ENCODE data around the gene PRRT1.

The PRRT1 gene

GRCh38 chr6:32129297-32130088 is 22.2 kb downstream of the PRRT1 start:
- Mint-ChIP-seq H3K27ac (peak overlapping the region; percentile 91), H3K36me3 (peaks cover 46% of the 10 kb centered on the region), H3K4me1 (peaks cover 50% of the 10 kb centered on the region), H3K4me3 (peak overlapping the region; percentile 100), H3K9me3 (no peaks in the 10 kb centered on the region)
- no peak for ATAC-seq
- no peak for DNase-seq (ENCODE audit: low spot score in 2 of 2)

- Mint-ChIP-seq H3K4me1 (peaks cover 57% of the 10 kb centered on the region), H3K9me3 (no peaks in the 10 kb centered on the region), H3K36me3 (peaks cover 53% of the 10 kb centered on the region), H3K4me3 (peak overlapping the region; percentile 100), H3K27ac (peak overlapping the region; percentile 99)
- DNase-seq (ENCODE audit: low spot score in 2 of 2): no peak
- ATAC-seq: no peak
These were observed 22.9 kb downstream of the PRRT1 start for GRCh38 chr6:32128751-32129296.

GRCh38 chr6:32127717-32128592 is 23.8 kb downstream of the PRRT1 start, which contains the start of gene ATF6B:
TSS of gene ATF6B (minus strand) at chr6:32128246. CDS start at chr6:32128207, 39 bp downstream.
- Mint-ChIP-seq H3K27ac (peak within 1 kb of the TSS; percentile 99), H3K4me3 (peak within 1 kb of the TSS; percentile 100), H3K9me3 (no peaks in the 10 kb centered on the region), H3K4me1 (peaks cover 57% of the 10 kb centered on the region), H3K36me3 (peaks cover 61% of the 10 kb centered on the region)
- ATAC-seq (peak; percentile 93), DNase-seq (ENCODE audit: low spot score in 2 of 2) (peak; percentile 77 to 96)

GRCh38 chr6:32127409-32127716 is 24.4 kb downstream of the PRRT1 start:
- no peak for DNase-seq (ENCODE audit: low spot score in 2 of 2)
- Mint-ChIP-seq H3K36me3 (peaks cover 67% of the 10 kb centered on the region), H3K4me1 (peaks cover 57% of the 10 kb centered on the region), H3K4me3 (peak overlapping the region; percentile 100), H3K27ac (peak overlapping the region; percentile 99), H3K9me3 (no peaks in the 10 kb centered on the region)
- ATAC-seq: no peak

GRCh38 chr6:32126880-32127279 is 24.9 kb downstream of the PRRT1 start:
- no peak for DNase-seq (ENCODE audit: low spot score in 2 of 2)
- Mint-ChIP-seq H3K36me3 (peaks cover 72% of the 10 kb centered on the region), H3K27ac (peak overlapping the region; percentile 99), H3K4me3 (peak overlapping the region; percentile 100), H3K4me1 (peaks cover 57% of the 10 kb centered on the region), H3K9me3 (no peaks in the 10 kb centered on the region)
- no peak for ATAC-seq

GRCh38 chr6:32123681-32124080 is 28.1 kb downstream of the PRRT1 start:
- H3K9me3 Mint-ChIP-seq: no peaks in the 10 kb centered on the region
- H3K27ac Mint-ChIP-seq: no peak overlapping the region
- DNase-seq (ENCODE audit: low spot score in 2 of 2) (no peak), ATAC-seq (no peak)
- H3K4me1 Mint-ChIP-seq: peaks cover 45% of the 10 kb centered on the region
- no peak overlapping the region for H3K4me3 Mint-ChIP-seq
- H3K36me3 Mint-ChIP-seq: peaks cover 98% of the 10 kb centered on the region

GRCh38 chr6:32120573-32121059 is 31.1 kb downstream of the PRRT1 start:
- no peak for DNase-seq (ENCODE audit: low spot score in 2 of 2)
- no peak overlapping the region for H3K4me3 Mint-ChIP-seq
- ATAC-seq: no peak
- no peaks in the 10 kb centered on the region for H3K9me3 Mint-ChIP-seq
- H3K4me1 Mint-ChIP-seq: peaks cover 23% of the 10 kb centered on the region
- no peak overlapping the region for H3K27ac Mint-ChIP-seq
- peaks cover 100% of the 10 kb centered on the region for H3K36me3 Mint-ChIP-seq

GRCh38 chr6:32118782-32119628 is 32.7 kb downstream of the PRRT1 start:
- H3K27ac Mint-ChIP-seq: peak overlapping the region; percentile 21
- no peak overlapping the region for H3K4me3 Mint-ChIP-seq
- ATAC-seq (peak; percentile 83), DNase-seq (ENCODE audit: low spot score in 2 of 2) (peak; percentile 49 to 76)
- no peaks in the 10 kb centered on the region for H3K9me3 Mint-ChIP-seq
- peaks cover 22% of the 10 kb centered on the region for H3K4me1 Mint-ChIP-seq
- peaks cover 97% of the 10 kb centered on the region for H3K36me3 Mint-ChIP-seq

GRCh38 chr6:32117461-32117860 is 34.3 kb downstream of the PRRT1 start:
- H3K36me3 Mint-ChIP-seq: peaks cover 96% of the 10 kb centered on the region
- no peak overlapping the region for H3K27ac Mint-ChIP-seq
- ATAC-seq (no peak), DNase-seq (ENCODE audit: low spot score in 2 of 2) (no peak)
- no peak overlapping the region for H3K4me3 Mint-ChIP-seq
- H3K4me1 Mint-ChIP-seq: peaks cover 21% of the 10 kb centered on the region
- no peaks in the 10 kb centered on the region for H3K9me3 Mint-ChIP-seq

- DNase-seq (ENCODE audit: low spot score in 2 of 2) (no peak), ATAC-seq (no peak)
- Mint-ChIP-seq H3K4me1 (peaks cover 24% of the 10 kb centered on the region), H3K4me3 (no peak overlapping the region), H3K9me3 (no peaks in the 10 kb centered on the region), H3K36me3 (peaks cover 88% of the 10 kb centered on the region), H3K27ac (peak overlapping the region; percentile 77)
These were observed 35.1 kb downstream of the PRRT1 start for GRCh38 chr6:32116674-32117073.

GRCh38 chr6:32115623-32116022 is 36.1 kb downstream of the PRRT1 start:
- no peak for ATAC-seq
- Mint-ChIP-seq H3K4me1 (peaks cover 24% of the 10 kb centered on the region), H3K27ac (peak overlapping the region; percentile 77), H3K9me3 (no peaks in the 10 kb centered on the region), H3K36me3 (peaks cover 77% of the 10 kb centered on the region), H3K4me3 (no peak overlapping the region)
- no peak for DNase-seq (ENCODE audit: low spot score in 2 of 2)

GRCh38 chr6:32114796-32115195 is 36.9 kb downstream of the PRRT1 start:
- peaks cover 69% of the 10 kb centered on the region for H3K36me3 Mint-ChIP-seq
- ATAC-seq (no peak), DNase-seq (ENCODE audit: low spot score in 2 of 2) (no peak)
- no peaks in the 10 kb centered on the region for H3K9me3 Mint-ChIP-seq
- peaks cover 27% of the 10 kb centered on the region for H3K4me1 Mint-ChIP-seq
- no peak overlapping the region for H3K4me3 Mint-ChIP-seq
- peak overlapping the region; percentile 63 for H3K27ac Mint-ChIP-seq

GRCh38 chr6:32113386-32114352 is 38.1 kb downstream of the PRRT1 start:
- H3K27ac Mint-ChIP-seq: peak overlapping the region; percentile 63
- peaks cover 31% of the 10 kb centered on the region for H3K4me1 Mint-ChIP-seq
- H3K36me3 Mint-ChIP-seq: peaks cover 62% of the 10 kb centered on the region
- no peak for DNase-seq (ENCODE audit: low spot score in 2 of 2)
- H3K9me3 Mint-ChIP-seq: no peaks in the 10 kb centered on the region
- peak; percentile 5 for ATAC-seq
- no peak overlapping the region for H3K4me3 Mint-ChIP-seq

Data from stimulated activated effector memory CD8-positive, alpha-beta T cell treated with anti-CD3 and anti-CD28 coated beads, Interleukin-12 subunit alpha, Interleukin-12 subunit beta, amount 100 ng/mL, for 72 hours (primary cell).